HepG2 (cell line): ENCODE data around the gene ZBTB48. TPM values are rescaled to one million over a fixed set of nuclear protein-coding genes. Genes with fewer than 3 reads are reported as not detected.

Experiments
- RAD51 ChIP-seq: fragments of 450-650 bp; IDR thresholded peaks from 2 replicates; pipeline ENCODE4 v1.6.1; 2016; ENCODE audit warnings: borderline replicate concordance
- ZNF136 ChIP-seq: sonication (generic); formaldehyde crosslinking; IDR thresholded peaks from 2 replicates; pipeline ENCODE4 v1.8.1; 2022; ENCODE audit warnings: low read depth, mild to moderate bottlenecking, moderate library complexity, missing genetic modification reagents
- ZSCAN21 ChIP-seq: sonication (generic); formaldehyde crosslinking; IDR thresholded peaks from 2 replicates; pipeline ENCODE4 v1.8.0; 2022; ENCODE audit warnings: mild to moderate bottlenecking, missing genetic modification reagents, moderate library complexity, borderline replicate concordance
- polyA plus RNA-seq, 8 experiments: library from polyadenylated mRNA; depleted of rRNA in 3 of 8; stranded (reverse) in 7 of 8; unstranded in 1 of 8; fragments of >200 nt; fragmentation: Illumina TruSeq in 4 of 8; extraction: Trizol in 4 of 8; gene quantifications; 2 replicates each; pipeline versions ENCODE4 v1.2.1 to v1.2.3, GENCODE V29; 2011 to 2016; ENCODE audit warnings: low read depth in 4 of 8, missing spikeins in 1 of 8, mixed read lengths in 1 of 8; ENCODE audit not compliant: insufficient read depth in 1 of 8
- total RNA-seq, 5 experiments: library from RNA; depleted of rRNA; stranded (reverse); fragments of >200 nt; fragmentation: Illumina TruSeq; extraction: Trizol; gene quantifications; 2 replicates each; pipeline ENCODE4 v1.2.3, GENCODE V29; 2016; ENCODE audit warnings: low read depth in 1 of 5
- TF ChIP-seq, protein P1 (sequence below): sonication (generic); formaldehyde crosslinking; IDR thresholded peaks from 2 replicates; pipeline ENCODE4 v1.5.0; 2020; ENCODE audit warnings: mild to moderate bottlenecking, missing genetic modification reagents
- TF ChIP-seq, protein P2 (sequence below): sonication (generic); formaldehyde crosslinking; IDR thresholded peaks from 2 replicates; pipeline ENCODE4 v1.8.0; 2022; ENCODE audit warnings: missing genetic modification reagents, mild to moderate bottlenecking, inconsistent platforms, borderline replicate concordance
- TF ChIP-seq, protein P3 (sequence below): sonication (generic); formaldehyde crosslinking; IDR thresholded peaks from 2 replicates; pipeline ENCODE4 v1.4.0; 2020; ENCODE audit warnings: missing genetic modification reagents, borderline replicate concordance
- TF ChIP-seq, protein P4 (sequence below): sonication (generic); formaldehyde crosslinking; IDR thresholded peaks from 2 replicates; pipeline ENCODE4 v1.4.0; 2020; ENCODE audit warnings: mild to moderate bottlenecking, missing genetic modification reagents
- TF ChIP-seq, protein P5 (sequence below): IDR thresholded peaks from 2 replicates; pipeline ENCODE4 v1.6.1; 2012; ENCODE audit warnings: low read length, improper control_type of control experiment

The ZBTB48 gene
- total and polyA plus RNA-seq, 2 of the 13 experiments (the other 11 are each of a cell fraction or from before 2014, with no cell fraction given): 13.0 to 17.1 TPM

DNA sequence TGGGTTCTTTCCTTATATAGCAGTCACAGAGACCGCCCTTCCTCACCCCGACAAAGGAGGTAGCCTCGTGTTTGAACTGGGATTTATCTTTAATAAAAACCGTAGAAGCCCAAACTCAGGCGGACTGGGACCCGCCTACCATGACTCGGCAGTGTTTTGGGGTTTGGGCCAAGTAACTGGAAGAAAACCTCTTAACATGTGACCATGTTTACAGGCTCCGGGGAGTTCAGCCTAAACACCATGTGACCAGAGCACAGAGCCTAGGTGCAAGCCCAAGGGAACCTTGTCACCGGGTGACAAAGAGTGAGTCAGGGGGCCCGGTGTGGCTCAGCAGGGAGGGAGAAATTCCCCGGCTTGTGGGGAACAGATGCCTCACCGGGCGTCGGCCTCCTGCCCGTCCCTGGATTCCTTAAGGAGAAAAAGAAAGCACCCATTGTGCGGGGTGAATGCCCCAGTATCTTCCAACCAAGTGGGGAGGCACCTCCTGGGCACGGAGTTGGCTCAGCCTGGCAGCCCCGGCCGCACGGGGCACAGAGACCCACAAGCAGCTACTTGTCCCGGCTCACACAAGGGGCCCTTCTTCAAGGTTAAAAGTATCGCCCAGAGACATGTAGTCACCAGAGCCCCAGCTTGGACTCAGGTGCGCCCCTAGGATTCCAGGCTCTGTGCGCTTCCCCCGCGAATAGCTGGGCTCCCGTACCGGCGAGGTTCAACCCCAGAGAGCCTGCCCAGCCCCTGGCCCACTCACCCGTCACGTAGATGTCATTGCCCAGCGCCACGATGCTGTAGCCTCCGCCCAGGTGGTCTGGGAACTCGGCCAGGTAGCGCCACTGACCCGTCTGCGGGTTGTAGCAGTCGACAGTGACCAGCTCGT lies 21.5 kb downstream of the ZBTB48 start (continued):
- TF ChIP-seq, protein P1, sequence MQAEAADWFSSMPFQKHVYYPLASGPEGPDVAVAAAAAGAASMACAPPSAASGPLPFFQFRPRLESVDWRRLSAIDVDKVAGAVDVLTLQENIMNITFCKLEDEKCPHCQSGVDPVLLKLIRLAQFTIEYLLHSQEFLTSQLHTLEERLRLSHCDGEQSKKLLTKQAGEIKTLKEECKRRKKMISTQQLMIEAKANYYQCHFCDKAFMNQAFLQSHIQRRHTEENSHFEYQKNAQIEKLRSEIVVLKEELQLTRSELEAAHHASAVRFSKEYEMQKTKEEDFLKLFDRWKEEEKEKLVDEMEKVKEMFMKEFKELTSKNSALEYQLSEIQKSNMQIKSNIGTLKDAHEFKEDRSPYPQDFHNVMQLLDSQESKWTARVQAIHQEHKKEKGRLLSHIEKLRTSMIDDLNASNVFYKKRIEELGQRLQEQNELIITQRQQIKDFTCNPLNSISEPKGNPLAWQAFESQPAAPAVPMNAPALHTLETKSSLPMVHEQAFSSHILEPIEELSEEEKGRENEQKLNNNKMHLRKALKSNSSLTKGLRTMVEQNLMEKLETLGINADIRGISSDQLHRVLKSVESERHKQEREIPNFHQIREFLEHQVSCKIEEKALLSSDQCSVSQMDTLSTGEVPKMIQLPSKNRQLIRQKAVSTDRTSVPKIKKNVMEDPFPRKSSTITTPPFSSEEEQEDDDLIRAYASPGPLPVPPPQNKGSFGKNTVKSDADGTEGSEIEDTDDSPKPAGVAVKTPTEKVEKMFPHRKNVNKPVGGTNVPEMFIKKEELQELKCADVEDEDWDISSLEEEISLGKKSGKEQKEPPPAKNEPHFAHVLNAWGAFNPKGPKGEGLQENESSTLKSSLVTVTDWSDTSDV (CRISPR knock-in tag): 0 out of 2 replicates have a peak, but pooled peaks have one; percentile 20
- TF ChIP-seq, protein P2, sequence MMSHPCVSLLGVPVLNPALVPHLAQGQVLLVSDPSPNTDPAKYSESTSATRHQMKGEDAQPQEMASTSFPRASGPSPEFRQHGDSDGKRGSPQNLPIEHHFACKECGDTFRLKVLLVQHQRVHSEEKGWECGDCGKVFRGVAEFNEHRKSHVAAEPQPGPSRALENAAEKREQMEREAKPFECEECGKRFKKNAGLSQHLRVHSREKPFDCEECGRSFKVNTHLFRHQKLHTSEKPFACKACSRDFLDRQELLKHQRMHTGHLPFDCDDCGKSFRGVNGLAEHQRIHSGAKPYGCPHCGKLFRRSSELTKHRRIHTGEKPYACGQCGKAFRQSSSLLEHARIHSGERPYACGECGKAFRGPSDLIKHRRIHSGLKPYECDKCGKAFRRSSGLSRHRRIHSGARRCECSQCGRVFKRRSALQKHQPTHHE (CRISPR knock-in tag): no peak
- peak; percentile 74 for TF ChIP-seq RAD51
- TF ChIP-seq, protein P3, sequence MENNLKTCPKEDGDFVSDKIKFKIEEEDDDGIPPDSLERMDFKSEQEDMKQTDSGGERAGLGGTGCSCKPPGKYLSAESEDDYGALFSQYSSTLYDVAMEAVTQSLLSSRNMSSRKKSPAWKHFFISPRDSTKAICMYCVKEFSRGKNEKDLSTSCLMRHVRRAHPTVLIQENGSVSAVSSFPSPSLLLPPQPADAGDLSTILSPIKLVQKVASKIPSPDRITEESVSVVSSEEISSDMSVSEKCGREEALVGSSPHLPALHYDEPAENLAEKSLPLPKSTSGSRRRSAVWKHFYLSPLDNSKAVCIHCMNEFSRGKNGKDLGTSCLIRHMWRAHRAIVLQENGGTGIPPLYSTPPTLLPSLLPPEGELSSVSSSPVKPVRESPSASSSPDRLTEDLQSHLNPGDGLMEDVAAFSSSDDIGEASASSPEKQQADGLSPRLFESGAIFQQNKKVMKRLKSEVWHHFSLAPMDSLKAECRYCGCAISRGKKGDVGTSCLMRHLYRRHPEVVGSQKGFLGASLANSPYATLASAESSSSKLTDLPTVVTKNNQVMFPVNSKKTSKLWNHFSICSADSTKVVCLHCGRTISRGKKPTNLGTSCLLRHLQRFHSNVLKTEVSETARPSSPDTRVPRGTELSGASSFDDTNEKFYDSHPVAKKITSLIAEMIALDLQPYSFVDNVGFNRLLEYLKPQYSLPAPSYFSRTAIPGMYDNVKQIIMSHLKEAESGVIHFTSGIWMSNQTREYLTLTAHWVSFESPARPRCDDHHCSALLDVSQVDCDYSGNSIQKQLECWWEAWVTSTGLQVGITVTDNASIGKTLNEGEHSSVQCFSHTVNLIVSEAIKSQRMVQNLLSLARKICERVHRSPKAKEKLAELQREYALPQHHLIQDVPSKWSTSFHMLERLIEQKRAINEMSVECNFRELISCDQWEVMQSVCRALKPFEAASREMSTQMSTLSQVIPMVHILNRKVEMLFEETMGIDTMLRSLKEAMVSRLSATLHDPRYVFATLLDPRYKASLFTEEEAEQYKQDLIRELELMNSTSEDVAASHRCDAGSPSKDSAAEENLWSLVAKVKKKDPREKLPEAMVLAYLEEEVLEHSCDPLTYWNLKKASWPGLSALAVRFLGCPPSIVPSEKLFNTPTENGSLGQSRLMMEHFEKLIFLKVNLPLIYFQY: 0 out of 2 replicates have a peak, but pooled peaks have one; percentile 30
- TF ChIP-seq ZNF136 (CRISPR knock-in tag): no peak
- 0 out of 2 replicates have a peak, but pooled peaks have one; percentile 1 for TF ChIP-seq ZSCAN21 (CRISPR knock-in tag)
- TF ChIP-seq, protein P4, sequence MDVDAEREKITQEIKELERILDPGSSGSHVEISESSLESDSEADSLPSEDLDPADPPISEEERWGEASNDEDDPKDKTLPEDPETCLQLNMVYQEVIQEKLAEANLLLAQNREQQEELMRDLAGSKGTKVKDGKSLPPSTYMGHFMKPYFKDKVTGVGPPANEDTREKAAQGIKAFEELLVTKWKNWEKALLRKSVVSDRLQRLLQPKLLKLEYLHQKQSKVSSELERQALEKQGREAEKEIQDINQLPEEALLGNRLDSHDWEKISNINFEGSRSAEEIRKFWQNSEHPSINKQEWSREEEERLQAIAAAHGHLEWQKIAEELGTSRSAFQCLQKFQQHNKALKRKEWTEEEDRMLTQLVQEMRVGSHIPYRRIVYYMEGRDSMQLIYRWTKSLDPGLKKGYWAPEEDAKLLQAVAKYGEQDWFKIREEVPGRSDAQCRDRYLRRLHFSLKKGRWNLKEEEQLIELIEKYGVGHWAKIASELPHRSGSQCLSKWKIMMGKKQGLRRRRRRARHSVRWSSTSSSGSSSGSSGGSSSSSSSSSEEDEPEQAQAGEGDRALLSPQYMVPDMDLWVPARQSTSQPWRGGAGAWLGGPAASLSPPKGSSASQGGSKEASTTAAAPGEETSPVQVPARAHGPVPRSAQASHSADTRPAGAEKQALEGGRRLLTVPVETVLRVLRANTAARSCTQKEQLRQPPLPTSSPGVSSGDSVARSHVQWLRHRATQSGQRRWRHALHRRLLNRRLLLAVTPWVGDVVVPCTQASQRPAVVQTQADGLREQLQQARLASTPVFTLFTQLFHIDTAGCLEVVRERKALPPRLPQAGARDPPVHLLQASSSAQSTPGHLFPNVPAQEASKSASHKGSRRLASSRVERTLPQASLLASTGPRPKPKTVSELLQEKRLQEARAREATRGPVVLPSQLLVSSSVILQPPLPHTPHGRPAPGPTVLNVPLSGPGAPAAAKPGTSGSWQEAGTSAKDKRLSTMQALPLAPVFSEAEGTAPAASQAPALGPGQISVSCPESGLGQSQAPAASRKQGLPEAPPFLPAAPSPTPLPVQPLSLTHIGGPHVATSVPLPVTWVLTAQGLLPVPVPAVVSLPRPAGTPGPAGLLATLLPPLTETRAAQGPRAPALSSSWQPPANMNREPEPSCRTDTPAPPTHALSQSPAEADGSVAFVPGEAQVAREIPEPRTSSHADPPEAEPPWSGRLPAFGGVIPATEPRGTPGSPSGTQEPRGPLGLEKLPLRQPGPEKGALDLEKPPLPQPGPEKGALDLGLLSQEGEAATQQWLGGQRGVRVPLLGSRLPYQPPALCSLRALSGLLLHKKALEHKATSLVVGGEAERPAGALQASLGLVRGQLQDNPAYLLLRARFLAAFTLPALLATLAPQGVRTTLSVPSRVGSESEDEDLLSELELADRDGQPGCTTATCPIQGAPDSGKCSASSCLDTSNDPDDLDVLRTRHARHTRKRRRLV (CRISPR knock-in tag): peak; percentile 58; the same call in 1 of the 2 replicates
- TF ChIP-seq, protein P5, sequence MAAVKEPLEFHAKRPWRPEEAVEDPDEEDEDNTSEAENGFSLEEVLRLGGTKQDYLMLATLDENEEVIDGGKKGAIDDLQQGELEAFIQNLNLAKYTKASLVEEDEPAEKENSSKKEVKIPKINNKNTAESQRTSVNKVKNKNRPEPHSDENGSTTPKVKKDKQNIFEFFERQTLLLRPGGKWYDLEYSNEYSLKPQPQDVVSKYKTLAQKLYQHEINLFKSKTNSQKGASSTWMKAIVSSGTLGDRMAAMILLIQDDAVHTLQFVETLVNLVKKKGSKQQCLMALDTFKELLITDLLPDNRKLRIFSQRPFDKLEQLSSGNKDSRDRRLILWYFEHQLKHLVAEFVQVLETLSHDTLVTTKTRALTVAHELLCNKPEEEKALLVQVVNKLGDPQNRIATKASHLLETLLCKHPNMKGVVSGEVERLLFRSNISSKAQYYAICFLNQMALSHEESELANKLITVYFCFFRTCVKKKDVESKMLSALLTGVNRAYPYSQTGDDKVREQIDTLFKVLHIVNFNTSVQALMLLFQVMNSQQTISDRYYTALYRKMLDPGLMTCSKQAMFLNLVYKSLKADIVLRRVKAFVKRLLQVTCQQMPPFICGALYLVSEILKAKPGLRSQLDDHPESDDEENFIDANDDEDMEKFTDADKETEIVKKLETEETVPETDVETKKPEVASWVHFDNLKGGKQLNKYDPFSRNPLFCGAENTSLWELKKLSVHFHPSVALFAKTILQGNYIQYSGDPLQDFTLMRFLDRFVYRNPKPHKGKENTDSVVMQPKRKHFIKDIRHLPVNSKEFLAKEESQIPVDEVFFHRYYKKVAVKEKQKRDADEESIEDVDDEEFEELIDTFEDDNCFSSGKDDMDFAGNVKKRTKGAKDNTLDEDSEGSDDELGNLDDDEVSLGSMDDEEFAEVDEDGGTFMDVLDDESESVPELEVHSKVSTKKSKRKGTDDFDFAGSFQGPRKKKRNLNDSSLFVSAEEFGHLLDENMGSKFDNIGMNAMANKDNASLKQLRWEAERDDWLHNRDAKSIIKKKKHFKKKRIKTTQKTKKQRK: no peak
